OCI-LY1 (cell line): Measurements from ENCODE around the gene ACMSD.

ENCODE experiments used
- CTCF ChIP-seq: fragments of 200-600 bp; sonication (generic), shearing (Covaris generic); IDR thresholded peaks from 2 replicates; pipeline ENCODE4 v1.5.1; 2017; ENCODE audit warnings: mild to moderate bottlenecking, antibody characterized with exemption, low read length, moderate library complexity, mixed read lengths
- EZH2 ChIP-seq: fragments of 200-600 bp; sonication (generic), shearing (Covaris generic); IDR thresholded peaks from 2 replicates; pipeline ENCODE4 v1.8.0; 2017; ENCODE audit warnings: borderline replicate concordance, mixed run types, mild to moderate bottlenecking, antibody characterized with exemption, low read length, moderate library complexity, mixed read lengths

GRCh38 chr2:134792186-134792585, 46.2 kb upstream of the ACMSD start:
- TF ChIP-seq CTCF (no peak), EZH2 (no peak)
